ENCODE data around the gene C12orf56. TPM values are rescaled to one million over a fixed set of nuclear protein-coding genes. Genes with fewer than 3 reads are reported as not detected.

C12orf56 gene
- total RNA-seq, 1 experiment from 2014 or later, result not detected

- no peak for TF ChIP-seq ZBTB33 (IDR thresholded peaks at IDR 0.05; ENCODE audit: extremely low read depth, insufficient replicate concordance, low read length)
- TF ChIP-seq JUND (IDR thresholded peaks at IDR 0.05), result no peak
- no peak for TF ChIP-seq SRF (IDR thresholded peaks at IDR 0.05; ENCODE audit: low read depth)
- no peak for TF ChIP-seq CBX3 (IDR thresholded peaks at IDR 0.05; ENCODE audit: low read depth)
- Histone ChIP-seq H3K27me3 (ENCODE audit: insufficient read depth, low read length) (no peaks in the 10 kb centered on the region), H3K4me1 (ENCODE audit: control insufficient read depth in 1 of 2, insufficient read depth in 2 of 2, low read length in 2 of 2) (peaks cover 0 to 15% of the 10 kb centered on the region in 2 experiments; a peak in 2 of 4 replicates), H2AFZ (ENCODE audit: low read depth, low read length, poor library complexity, severe bottlenecking) (no peak overlapping the region), H3K9me2 (ENCODE audit: insufficient read depth) (no peaks in the 10 kb centered on the region), H3K36me3 (ENCODE audit: control insufficient read depth in 1 of 2, insufficient read depth in 2 of 2, low read length in 2 of 2) (no peaks in the 10 kb centered on the region; a peak in 1 of 4 replicates), H4K20me1 (ENCODE audit: insufficient read depth) (no peaks in the 10 kb centered on the region), H3K4me3 (replicated peaks in 1 of 2; ENCODE audit: low read depth in 1 of 2, low read length in 2 of 2) (no peak overlapping the region), H3K27ac (ENCODE audit: low read depth, low read length) (no peak overlapping the region), H3K4me2 (ENCODE audit: low read length) (no peak overlapping the region), H3K9ac (ENCODE audit: low read length) (no peak overlapping the region), H3K9me3 (ENCODE audit: control insufficient read depth in 1 of 2, insufficient read depth in 1 of 2, low read depth in 1 of 2, low read length in 2 of 2) (no peaks in the 10 kb centered on the region), H3K79me2 (ENCODE audit: insufficient read depth, low read length) (peaks cover 25% of the 10 kb centered on the region)
- intact Hi-C loops (cut with micrococcal nuclease), result no loop called here
- ChIA-PET CTCF (no interaction called here), POLR2A (no interaction called here), RAD21 (ENCODE audit: low non-redundant PET in 1 of 2, low total read pairs in 2 of 2, uncharacterized antibody in 2 of 2, unreplicated experiment in 2 of 2) (no interaction called here)
- no peak for DNase-seq (ENCODE audit: low read depth, low spot score)
- ATAC-seq, result no peak
- BruUV-seq (replicated peaks), result no TSS peak
These were observed 171.4 kb downstream of the C12orf56 start for GRCh38 chr12:64219145-64219544.

GRCh38 chr12:64218597-64218996 is 172.0 kb downstream of the C12orf56 start:
- Histone ChIP-seq H3K79me2 (ENCODE audit: insufficient read depth, low read length) (peaks cover 25% of the 10 kb centered on the region), H3K36me3 (ENCODE audit: control insufficient read depth in 1 of 2, insufficient read depth in 2 of 2, low read length in 2 of 2) (no peaks in the 10 kb centered on the region; a peak in 1 of 4 replicates), H2AFZ (ENCODE audit: low read depth, low read length, poor library complexity, severe bottlenecking) (no peak overlapping the region), H4K20me1 (ENCODE audit: insufficient read depth) (no peaks in the 10 kb centered on the region), H3K27me3 (ENCODE audit: insufficient read depth, low read length) (no peaks in the 10 kb centered on the region), H3K4me1 (ENCODE audit: control insufficient read depth in 1 of 2, insufficient read depth in 2 of 2, low read length in 2 of 2) (peaks cover 0 to 15% of the 10 kb centered on the region in 2 experiments; a peak in 2 of 4 replicates), H3K9me3 (ENCODE audit: control insufficient read depth in 1 of 2, insufficient read depth in 1 of 2, low read depth in 1 of 2, low read length in 2 of 2) (no peaks in the 10 kb centered on the region), H3K4me3 (replicated peaks in 1 of 2; ENCODE audit: low read depth in 1 of 2, low read length in 2 of 2) (no peak overlapping the region), H3K27ac (ENCODE audit: low read depth, low read length) (no peak overlapping the region), H3K9ac (ENCODE audit: low read length) (no peak overlapping the region), H3K4me2 (ENCODE audit: low read length) (no peak overlapping the region), H3K9me2 (ENCODE audit: insufficient read depth) (no peaks in the 10 kb centered on the region)
- ChIA-PET POLR2A (no interaction called here), CTCF (no interaction called here), RAD21 (ENCODE audit: low non-redundant PET in 1 of 2, low total read pairs in 2 of 2, uncharacterized antibody in 2 of 2, unreplicated experiment in 2 of 2) (no interaction called here)
- no TSS peak for BruUV-seq (replicated peaks)
- intact Hi-C loops (cut with micrococcal nuclease), result no loop called here
- DNase-seq (ENCODE audit: low read depth, low spot score) (no peak), ATAC-seq (no peak)
- TF ChIP-seq POLR2A (IDR thresholded peaks at IDR 0.05; ENCODE audit: borderline replicate concordance, extremely low read depth, insufficient read depth, insufficient read length), result no peak
- TF ChIP-seq EZH2 (IDR thresholded peaks at IDR 0.05), result no peak
- no peak for TF ChIP-seq SP1 (IDR thresholded peaks at IDR 0.05; ENCODE audit: low read depth)
- TF ChIP-seq REST (IDR thresholded peaks at IDR 0.05; ENCODE audit: low read depth), result no peak
- no peak for TF ChIP-seq CTCF (IDR thresholded peaks at IDR 0.05 in 2 of 3, conservative IDR thresholded peaks at IDR 0.05 in 1 of 3; ENCODE audit: borderline replicate concordance in 1 of 3, insufficient read depth in 1 of 3, low read depth in 2 of 3, low read length in 2 of 3)
- no peak for TF ChIP-seq EGR1 (IDR thresholded peaks at IDR 0.05; ENCODE audit: low read depth)
- no peak for TF ChIP-seq ZBTB33 (IDR thresholded peaks at IDR 0.05; ENCODE audit: extremely low read depth, insufficient replicate concordance, low read length)
- TF ChIP-seq EZH2phosphoT487 (IDR thresholded peaks at IDR 0.05; ENCODE audit: borderline replicate concordance), result no peak
